HG02943 (cell line): Measurements from ENCODE around the gene KCNQ4.

Experiments
- ATAC-seq: cut with Tn5 transposase; IDR thresholded peaks from one replicate; pipeline ENCODE4 v1.9.1; 2021; ENCODE audit warnings: mild to moderate bottlenecking, low read depth, moderate library complexity; ENCODE audit not compliant: unreplicated experiment

KCNQ4 gene

DNA sequence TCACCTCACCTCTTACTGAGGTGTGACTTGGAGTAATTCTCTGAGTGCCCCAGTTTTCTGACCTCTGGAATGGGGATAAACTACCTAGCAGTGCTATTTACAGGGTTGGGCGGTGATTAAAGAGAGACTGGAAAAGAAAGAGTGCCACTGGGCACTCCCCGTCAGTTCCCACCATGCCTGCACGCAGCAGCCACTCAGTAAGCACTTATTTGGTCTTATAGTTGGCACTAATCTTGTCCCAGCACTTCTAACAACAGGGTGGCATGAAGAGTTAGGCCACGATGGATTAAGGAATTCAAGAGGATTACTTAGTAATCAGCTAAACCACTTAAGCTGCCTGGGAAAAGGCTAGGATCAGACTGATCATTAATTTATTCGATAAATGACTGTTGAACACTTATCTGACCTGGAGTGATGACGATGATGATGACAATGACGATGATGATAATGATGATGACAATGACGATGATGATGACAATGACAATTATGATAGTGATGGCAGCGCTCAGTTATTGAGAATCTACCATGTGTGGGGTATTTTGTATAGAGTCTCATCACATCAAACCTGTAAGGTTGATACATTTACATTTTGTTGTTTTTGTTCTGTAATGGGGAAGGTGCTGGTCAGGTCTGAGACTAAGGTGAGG, 73.2 kb downstream of the KCNQ4 start:
- no peak for ATAC-seq

DNA sequence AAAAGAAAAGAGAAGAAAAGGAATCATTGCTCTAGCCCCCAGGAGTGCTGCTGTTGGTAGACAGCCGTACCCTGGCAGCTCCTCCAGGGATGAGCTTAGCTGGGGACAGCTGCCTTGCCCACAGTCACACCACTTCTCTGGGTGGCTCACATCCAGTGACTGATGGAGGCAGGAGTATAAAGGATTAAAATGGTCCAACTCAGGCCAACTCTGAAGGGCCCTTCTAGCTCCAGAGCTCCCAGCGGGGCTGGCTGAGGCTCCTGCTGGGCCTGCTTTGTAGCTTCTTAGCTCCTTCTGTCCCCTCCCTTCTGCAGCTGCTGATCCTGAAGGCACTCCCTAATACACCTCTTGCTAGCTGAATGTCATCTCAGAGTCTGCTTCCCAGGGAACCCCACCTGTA, 74.2 kb downstream of the KCNQ4 start:
- ATAC-seq, result no peak

DNA sequence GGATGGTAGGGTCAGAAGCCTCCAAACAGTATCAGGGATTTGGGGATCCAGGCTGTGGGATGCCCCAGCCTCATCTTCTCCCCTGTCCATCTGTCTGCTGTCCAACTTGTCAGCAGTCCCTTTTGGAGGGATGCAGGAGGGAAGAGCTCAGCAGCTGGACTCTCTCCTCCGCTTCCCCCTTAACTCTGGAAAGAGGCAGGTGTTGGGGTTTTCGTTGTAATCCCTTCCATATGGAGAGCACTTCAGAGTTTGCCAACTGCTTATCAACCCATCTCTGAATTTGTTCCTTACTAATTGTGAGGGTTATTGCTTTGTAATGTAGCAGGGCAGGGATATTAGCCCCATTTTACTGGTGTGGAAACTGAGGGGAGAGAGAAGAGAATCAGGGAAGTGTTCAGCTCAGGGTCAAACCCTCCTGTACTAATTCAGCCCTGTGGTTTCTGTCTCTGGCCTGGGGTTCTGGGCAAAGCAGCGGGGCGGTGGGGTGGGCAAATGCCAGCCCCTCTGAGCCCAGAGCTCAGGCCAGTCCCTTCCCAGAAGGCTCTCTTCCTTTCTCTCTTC, 75.3 kb downstream of the KCNQ4 start:
- no peak for ATAC-seq

DNA sequence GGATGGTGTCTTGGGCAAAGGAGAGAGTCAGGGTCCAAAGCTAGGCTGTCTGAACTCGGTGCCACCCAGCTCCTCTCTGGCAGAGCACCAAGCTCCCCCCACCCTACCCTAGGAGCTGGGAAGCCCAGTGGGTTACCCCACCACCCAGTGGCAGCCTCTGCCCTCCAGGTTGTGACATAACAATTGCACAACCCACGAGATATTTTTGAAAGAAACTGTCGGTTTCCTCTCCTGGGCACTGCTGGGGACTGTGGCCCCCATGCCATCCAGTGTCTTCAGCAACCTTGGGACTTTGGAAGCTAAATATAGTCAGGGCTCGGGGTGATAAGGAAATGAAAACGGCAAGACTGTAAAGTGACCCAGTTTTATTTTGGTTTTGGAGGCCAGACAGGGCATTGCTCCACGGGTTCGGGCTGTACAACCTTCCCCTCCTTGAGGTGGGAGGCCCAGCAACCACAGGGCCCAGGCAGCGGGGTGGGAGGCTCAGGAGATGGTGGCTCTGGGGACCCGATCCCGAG, 77.2 kb downstream of the KCNQ4 start:
- no peak for ATAC-seq

DNA sequence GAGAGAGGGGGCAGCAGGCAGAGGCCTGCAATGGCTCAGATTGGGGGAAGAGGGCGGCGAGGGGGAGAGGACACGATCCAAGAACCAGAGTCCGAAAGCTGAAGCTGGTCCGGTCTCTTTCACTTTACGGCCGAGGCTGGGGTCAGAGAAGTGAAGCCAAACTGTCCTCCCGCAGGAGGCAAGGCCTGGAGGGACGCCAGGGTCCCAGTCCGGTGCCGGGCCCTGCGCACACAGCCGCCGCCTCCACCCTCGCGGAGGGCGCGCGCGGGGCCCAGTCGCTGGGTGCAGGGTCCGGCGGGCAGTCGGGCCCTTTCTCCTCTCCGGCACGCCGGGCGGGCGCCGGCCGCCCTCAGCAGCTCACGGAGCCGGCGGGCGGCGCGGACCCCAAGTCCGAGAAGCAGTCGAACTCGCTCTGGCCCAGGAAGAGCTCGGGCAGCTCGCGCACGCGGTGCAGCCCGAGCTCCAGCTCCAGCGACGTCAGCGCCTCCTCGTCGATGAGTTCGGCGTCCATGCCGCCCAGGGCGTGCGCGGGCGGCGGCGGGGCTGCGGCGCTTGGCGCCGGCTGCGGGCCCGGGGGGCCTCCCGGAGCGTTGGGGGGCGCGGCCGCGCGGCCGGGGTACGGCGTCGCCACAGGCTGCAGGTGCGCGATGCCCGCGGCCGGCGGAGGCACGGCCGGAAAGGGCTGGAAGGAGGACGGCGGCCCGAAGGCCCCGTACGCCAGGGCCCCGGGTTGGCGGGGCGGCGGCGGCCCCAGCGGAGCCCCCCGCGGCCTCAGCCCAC, 77.8 kb downstream of the KCNQ4 start:
- no peak for ATAC-seq

GRCh38 chr1:40862008-40862863, 78.6 kb downstream of the KCNQ4 start, which contains the start of gene CITED4:
Gene CITED4, minus strand, starts transcription at chr1:40862363. Its CDS starts 236 bp downstream, at chr1:40862127.
- peak; percentile 77 for ATAC-seq

DNA sequence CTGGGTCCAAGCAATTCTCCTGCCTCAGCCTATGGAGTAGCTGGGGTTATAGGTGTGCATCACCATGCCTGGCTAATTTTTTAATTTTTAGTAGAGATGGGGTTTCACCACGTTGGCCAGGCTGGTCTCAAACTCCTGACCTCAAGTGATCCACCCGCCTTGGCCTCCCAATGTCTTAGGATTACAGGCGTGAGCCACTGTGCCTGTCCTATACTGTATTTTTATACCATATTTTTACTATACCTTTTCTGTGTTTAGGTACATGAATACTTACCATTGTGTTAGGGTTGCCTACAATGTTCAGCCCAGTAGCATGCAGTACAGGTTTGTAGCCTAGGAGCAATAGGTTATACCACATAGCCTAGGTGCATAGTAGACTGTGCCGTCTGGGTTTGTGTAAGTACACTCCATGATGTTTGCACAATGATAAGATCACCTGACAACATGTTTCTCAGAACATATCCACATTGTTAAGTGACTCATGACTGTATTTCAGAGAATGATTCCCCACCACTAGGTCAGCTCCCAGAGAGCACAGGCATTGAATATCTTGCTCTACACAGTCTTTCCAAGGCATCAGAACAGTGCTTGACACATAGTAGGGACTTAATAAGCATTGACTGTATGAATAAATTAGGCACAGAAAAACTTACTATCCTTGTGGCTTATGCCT, 84.6 kb downstream of the KCNQ4 start:
- no peak for ATAC-seq

- no peak for ATAC-seq
These were observed 86.6 kb downstream of the KCNQ4 start for GRCh38 chr1:40870135-40870728.

GRCh38 chr1:40872276-40872675, 88.7 kb downstream of the KCNQ4 start:
- ATAC-seq, result no peak

GRCh38 chr1:40873863-40874472, 90.4 kb downstream of the KCNQ4 start:
- ATAC-seq, result no peak

GRCh38 chr1:40876436-40876761, 92.8 kb downstream of the KCNQ4 start:
- ATAC-seq, result no peak

GRCh38 chr1:40876891-40877290, 93.3 kb downstream of the KCNQ4 start:
- ATAC-seq, result no peak

GRCh38 chr1:40877698-40878097, 94.1 kb downstream of the KCNQ4 start:
- no peak for ATAC-seq

GRCh38 chr1:40878906-40879305, 95.3 kb downstream of the KCNQ4 start:
- ATAC-seq, result no peak

DNA sequence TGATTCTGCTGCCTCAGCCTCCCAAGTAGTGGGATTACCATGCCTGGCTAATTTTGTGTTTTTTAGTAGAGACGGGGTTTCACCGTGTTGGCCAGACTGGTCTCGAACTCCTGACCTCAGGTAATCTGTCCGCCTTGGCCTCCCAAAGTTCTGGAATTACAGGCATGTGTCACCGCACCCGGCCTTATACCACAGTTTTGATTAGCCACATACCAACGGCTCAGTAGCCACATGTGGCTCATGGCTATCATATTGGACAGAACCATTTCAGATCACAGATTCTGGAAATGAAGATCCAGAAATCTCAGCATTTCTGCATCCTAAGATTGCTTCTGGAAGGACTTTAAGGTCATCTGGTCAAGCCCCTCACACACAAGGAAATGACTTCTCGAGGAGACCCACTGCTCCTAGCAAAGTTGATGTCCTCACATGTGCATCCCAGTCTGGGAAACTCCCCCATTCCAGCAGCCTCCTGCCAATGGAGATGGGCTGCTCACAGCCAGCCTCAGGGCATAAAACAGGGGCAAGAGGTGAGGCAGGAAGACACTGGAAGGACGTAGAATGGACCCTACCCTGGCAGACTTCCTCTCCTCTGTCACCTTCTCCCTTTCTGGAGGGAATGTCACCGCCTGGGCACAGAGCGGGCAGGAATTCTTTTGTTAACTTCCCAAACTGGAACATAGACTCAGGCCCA, 96.0 kb downstream of the KCNQ4 start:
- no peak for ATAC-seq

GRCh38 chr1:40880813-40881549, 97.4 kb downstream of the KCNQ4 start:
- no peak for ATAC-seq

GRCh38 chr1:40884055-40884795, 100.6 kb downstream of the KCNQ4 start:
- no peak for ATAC-seq
